Activated CD8-positive, alpha-beta memory T cell treated with anti-CD3 and anti-CD28 coated beads for 4 hours (primary cell): ENCODE results near the gene TMEM163.
"Not testable (repeated sequence)": the region's sequence is repeated elsewhere in the genome, so short reads cannot be mapped to it uniquely, and the experiment has no call there.

Source experiments
- DNase-seq, 2 donors: peaks; one replicate each; pipeline ENCODE4 v3.0.0-alpha.2; 2020; ENCODE audit warnings: low read depth in 2 of 2

The TMEM163 gene

DNA sequence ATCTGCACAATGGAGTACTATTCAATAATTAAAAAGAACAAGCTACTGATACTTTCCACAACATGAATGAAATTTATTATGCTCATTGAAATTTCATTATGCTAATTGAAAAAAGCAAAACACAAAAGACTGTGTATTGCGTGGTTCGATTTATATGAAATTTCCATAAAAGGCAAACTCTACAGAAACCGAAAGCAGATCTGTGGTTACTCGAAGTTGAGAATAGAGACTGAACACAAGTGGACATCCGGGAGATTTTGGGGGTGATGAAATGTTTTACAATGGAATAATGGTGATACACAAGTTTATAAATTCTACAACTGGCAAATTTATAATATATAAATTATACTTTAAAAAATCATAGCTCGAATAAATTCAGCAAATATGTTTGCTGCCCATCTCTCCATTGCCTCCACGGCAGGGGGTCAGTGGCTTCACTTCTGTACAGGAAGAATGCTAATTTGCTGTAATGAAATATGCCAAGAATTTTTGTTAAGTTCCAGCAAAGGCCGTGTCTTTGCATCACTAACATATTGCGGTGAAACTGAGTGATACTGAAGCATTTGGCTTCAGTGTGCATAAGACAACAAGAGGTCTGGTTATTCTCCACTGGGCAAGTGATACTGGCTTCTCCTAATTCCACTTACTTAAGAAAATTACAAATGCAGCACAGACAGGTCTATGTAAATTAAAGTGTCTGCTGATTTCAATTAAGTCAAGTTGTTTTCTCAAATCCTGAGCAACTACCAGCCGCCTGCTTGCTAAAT lies 96.7 kb downstream of the TMEM163 start:
- DNase-seq, result no peak

DNA sequence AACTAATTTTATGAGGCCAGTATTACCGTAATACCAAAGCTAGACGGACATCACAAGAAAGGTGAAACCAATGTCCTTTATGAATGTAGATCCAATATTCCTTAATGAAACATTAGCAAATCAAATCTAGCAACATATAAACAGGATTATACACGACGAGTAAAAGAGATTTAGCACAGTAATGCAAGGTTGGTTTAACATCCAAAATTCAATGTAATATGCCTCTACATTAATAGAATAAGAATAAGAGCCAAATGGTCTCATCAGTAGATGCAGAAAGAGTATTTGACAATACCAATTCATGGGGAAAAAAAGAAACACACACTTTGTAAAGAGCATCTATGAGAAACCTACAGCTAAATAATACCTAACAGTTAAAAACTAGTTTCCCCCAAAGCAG lies 99.5 kb downstream of the TMEM163 start:
- DNase-seq, result no peak

DNA sequence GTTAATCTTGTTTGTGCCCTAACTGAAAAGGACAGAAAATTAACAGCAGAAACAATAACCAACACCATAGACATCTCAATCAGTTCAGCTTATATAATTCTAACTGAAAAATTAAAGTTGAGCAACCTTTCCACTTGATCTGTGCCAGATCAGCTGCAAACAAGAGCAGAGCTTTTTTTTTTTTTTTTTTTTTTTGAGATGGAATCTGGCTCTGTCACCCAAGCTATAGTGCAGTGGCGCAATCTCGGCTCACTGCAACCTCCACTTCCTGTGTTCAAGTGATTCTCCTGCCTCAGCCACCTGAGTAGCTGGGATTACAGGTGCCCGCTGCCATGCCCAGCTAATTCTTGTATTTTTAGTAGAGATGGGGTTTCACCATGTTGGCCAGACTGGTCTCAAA lies 103.3 kb downstream of the TMEM163 start:
- DNase-seq, result not testable (repeated sequence)

DNA sequence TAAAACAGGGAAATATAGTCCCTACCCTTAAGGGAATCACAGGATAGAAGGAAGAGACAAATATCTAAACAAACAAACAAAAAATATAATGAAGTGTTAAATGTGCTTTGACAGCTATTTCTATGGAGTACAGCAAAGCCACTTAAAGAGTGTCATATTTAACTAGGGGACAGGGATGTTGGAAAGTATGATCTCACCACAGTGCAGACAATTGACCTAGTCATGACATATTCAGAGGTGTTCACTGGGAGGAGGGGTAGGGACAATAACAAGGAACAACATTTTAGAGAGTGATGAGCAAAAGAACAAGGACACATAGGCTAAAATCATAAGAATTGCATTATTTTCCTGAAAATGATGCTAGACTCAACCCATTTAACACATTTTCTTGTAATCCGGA lies 107.5 kb downstream of the TMEM163 start:
- DNase-seq, result no peak

DNA sequence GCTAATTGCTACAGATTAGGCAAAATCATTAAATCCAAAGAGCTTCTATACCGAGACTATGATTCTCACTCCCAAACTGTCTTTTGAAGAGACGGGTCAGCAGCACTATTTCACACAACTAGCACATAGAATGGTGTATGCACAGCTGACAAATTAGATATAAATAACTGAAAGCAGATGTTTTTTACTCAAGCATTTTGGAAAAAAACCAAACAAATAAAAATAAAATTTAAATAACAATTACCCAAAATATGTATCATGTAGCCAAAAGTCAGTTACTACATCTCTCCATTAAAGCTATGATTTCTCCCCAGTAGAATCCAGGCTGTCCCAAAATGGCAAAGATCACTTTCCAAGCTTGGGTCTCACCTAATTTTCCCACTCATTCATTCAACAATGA lies 107.9 kb downstream of the TMEM163 start:
- DNase-seq, result no peak

DNA sequence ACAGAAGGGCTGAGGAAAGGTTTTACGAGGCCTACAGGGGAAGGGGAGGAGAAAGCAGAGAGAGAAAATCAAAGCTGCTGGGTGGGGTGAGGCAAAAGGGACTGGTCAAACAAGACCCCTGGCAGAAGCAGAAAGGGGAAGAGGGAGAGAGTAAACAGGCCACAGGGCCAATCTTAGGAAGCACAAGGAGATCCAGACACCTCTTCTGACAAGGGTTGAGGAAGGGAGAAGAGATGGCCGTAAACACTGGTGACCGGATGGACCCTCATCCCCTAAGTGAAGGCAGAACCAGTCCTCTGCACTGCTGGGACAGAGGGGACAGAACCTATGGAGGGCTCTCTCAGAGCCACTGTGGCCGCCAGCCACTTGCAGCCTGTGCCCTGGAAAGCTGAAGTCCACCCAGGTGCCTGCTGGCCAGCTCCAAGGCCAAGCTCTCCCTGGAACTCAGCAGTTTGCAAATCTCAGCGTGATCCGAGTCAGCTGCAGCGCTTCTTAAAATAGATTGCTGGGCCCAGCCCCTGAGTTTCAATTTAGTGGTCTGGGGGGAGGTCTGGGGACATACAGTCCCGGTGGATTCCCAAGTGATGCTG lies 108.8 kb downstream of the TMEM163 start:
- DNase-seq, result no peak

DNA sequence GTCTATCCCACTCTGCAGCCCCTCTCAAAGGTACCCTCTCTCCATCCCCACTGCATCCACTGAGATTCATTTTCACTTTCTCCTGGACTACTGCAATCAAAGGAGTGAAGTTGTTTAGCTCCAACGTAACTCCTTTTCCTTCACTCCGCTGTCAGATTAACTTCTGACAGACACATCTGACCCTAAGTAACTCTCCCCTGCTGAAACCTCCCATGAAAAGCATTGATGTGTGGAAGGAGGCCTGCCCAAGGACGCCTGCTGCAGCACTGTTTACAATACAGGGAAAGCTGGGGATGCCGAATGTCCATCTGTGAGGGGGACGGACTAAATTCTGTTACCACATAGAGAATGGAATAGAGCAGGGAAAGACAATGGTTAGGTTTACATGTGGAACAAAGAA lies 114.8 kb downstream of the TMEM163 start:
- DNase-seq, result no peak

DNA sequence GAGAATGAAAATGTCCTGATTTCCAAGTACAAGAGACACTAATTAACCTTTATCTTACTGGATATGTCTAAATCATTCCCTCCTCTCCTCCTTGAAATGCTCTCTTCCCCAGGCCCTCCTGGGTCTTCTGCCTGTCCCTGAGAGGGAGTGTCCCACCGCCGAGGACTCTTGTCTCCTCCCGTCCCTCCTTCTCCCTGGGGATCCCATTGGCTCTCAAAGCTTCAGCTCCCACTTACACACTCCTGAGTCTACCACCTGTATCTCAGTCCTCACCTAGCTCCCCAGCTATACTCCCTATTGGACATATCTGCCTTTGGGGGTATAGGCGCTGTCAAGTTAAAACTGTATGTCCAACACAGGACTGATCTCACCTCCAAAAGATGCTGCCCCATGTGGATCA lies 116.1 kb downstream of the TMEM163 start:
- DNase-seq, result no peak

DNA sequence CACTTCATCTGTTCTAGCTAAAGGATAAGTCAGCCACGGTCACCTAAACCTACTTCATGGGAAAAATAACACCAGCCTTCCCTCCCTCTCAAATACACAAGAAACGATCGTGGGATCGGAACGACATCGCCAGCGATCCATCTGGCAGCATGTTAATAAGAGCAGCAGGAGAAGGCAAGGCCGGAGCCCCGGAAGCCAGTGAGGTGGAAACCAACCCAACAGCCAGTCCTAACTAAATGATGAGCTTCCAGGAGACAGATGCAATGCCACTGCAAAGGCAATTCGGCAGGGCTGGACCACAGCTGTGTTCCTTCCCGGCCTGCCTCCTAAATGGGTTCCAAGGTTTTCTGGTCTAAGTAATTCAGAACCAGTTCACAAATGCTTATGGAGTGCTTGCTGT lies 117.5 kb downstream of the TMEM163 start:
- DNase-seq, result no peak

DNA sequence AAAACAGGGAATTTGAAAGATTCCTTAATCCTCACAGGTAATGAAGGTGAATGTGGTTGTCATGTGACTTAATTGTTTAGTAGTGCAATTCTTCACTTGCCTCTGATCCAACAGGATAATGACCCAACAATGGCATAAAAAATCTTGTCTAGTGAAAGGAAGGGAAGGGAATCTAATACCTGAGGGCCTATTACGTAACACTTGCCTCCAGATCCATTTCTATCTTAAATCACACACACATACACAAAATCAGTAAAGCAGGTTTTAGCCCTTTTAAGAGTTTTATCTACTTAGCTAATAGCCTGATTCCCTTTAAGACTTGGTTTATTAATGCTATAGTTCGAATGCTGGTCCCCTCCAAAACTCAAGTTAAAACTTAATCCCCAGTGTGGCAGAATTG lies 118.6 kb downstream of the TMEM163 start:
- DNase-seq, result no peak

DNA sequence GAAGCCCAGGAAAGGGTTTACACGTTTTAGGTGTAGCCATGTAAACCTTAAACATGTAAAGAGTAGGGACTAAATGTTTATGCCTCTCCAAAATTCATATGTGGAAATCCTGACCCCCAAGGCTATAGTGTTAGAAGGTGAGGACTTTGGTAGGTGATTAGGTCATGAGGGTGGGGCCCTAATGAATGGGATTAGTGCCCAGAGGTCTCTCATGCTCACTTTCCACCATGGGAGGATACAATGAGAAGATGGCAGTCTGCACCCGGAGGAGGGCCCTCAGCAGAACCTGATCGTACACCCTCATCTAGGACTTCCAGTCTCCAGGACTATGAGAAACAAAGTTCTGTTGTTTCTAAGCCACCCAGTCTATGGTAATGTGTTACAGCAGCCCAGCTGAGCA lies 119.6 kb downstream of the TMEM163 start:
- no peak for DNase-seq

DNA sequence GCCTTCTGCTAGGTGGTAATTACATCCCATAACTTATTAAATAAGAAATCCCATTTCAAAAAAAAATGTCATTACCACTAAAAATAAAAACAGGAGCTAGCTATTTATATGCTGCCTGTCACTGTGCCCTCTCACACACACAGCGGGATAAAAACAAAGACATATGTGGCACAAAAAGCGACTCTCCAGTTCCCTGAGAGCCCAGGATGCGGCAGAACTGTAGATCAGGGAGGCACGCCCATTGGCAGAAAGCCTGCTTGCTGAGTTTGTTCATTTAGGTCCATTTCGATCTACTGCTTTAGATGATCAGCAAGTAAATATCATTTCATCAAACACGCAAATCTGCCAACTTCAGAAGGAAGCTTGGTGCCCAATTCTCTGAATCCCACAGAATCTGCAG lies 124.4 kb downstream of the TMEM163 start:
- no peak for DNase-seq

DNA sequence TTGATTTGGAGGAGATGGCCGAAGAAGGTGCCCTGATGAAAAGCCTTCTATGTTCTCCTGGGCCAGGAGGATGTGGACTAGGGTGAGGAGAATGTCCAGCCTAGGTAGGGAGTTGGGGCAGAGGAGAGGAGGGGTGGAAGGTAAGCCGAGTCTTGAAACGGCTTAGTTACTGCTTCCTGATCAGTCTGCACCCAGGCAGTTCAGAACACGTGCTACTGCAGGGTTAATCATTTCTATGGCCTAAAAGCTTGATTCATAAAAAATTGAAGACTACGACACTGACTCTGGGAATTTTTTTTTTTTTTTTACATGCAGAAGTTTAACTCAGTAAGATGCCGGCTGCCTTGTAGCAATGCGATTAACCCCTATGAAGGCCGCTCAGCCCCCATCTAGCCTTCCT lies 125.3 kb downstream of the TMEM163 start:
- DNase-seq, result no peak

DNA sequence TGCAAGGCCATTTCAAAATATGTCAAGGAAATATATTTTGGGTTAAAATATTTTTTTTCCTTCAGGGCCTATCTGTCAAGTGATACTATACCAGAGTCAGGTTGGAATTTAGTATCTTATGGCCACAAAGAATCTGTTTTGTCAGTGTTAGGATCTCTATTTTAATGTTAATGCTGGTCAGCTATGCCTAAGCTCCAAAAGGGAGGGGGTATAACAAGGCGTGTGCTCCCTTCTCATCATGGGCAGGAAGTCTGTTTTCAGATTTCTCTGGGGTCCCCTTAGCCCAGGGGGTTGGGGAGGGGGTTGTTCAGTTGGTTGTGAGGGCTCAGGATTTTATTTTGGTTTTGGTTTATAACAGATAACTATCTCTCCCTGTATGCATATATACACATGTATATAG lies 126.4 kb downstream of the TMEM163 start:
- no peak for DNase-seq

DNA sequence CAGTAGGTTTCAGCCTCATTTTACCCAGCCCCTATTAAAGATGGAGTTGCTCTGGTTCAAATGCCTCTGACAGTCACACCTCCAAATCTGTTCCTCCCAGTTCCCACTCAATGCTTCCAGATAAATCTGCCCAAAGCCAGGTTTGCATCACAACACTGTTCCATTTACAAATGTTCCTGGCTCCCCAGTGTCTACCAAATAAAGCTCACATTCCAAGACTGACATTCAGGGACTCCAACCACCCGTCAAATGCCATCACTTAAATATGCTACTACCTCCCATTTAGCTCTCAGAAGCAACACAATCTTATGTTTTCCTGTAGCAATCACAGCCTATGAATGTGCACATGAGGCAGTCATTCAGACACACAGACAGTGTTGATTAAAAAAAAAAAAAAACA lies 127.3 kb downstream of the TMEM163 start:
- no peak for DNase-seq

DNA sequence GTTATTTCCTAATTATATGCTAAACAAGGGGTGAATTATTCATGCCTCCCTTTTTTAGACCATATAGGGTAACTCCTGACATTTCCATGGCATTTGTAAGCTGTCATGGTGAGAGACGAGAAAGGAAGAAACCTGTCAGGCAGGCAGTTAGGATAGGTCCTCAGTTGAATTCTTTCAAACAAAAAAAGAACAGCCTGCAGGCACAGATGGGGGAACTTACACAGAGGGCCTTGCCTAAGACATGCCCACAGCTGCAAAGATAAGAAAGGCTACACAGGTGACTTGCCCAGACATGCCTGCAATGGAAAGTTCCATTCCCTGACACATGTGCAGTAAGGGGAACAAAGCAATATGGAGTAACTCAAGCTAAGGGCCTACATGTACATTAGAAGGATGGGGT lies 128.1 kb downstream of the TMEM163 start:
- no peak for DNase-seq

DNA sequence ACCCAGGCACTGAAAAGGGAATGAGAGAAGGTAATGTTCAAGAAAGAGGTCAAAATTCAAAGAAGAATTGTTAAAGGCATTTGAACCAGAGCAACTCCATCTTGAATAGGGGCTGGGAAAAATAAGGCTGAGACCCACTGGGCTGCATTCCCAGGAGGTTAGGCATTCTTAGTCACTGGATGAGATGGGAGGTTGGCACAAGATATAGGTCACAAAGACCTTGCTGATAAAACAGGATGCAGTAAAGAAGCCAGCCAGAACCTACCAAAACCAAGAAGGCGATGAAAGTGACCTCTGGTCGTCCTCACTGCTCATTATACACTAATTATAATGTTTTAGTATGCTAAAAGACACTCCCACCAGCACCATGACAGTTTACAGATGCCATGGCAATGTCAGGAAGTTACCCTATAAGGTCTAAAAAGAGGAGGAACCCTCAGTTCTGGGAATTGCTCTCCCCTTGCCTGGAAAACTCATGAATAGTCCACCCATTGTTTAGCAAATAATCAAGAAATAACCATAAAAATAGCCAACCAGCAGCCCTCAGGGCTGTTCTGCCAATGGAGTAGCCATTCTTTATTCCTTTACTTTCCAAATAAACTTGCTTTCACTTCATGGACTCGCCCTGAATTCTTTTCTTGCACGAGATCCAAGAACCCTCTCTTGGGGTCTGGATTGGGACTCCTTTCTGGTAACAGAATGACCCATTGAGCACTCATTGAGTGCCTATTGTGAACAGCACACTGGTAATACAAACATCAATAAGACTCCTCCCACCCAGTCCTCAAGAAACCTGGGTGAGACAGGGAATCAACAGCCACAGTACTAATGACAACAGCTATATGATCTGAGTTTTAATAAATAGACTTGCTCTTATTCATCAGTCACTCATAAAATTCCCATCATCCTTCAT lies 129.4 kb downstream of the TMEM163 start:
- DNase-seq, result not testable (repeated sequence)

DNA sequence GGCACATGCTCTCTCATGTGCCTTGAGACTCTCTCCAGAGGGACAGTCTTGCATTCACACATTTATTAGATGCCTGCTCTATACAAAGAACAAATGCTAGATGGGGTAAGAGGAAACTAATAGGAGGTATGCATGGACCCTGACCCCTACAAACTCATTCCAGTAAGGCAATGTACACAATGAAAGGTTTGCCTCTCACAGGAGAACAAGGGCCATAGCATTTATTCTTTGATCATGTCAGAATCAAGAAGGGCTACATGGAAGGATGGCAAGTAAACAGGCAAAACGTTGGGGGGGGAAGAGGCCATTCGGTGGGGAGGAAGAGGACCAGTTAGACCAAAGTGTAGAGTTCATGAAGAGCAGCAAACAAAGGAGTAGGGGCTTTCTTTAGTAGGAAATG lies 130.2 kb downstream of the TMEM163 start:
- DNase-seq, result no peak

DNA sequence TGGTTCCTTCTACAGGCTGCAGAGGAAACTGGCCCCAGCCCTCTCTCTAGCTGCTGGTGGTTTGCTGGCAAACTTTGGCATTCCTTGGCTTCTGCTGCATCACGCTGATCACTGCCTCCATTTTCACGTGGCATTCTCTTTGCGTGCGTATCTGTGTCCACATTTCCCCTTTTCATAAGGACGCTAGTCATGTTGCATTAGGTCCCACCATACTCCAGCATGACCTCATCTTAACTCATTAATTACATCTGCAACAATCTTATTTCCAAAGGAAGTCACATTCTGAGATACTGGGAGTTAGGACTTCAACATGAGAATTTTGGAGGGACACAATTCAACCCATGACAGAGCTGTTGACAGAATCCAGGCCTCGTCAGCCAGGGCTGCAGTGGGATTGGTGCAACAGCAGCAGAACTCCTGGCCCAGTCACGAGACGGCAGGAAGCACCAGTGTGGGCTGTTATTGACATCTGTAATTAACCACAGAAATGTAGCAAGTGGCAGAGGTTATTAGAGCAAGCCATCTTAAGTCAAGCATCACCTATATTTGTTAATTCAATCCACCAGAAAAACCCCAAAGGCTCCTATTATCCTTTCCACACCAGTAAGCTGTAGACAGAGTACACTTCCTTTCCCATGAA lies 132.4 kb downstream of the TMEM163 start:
- DNase-seq, result no peak

DNA sequence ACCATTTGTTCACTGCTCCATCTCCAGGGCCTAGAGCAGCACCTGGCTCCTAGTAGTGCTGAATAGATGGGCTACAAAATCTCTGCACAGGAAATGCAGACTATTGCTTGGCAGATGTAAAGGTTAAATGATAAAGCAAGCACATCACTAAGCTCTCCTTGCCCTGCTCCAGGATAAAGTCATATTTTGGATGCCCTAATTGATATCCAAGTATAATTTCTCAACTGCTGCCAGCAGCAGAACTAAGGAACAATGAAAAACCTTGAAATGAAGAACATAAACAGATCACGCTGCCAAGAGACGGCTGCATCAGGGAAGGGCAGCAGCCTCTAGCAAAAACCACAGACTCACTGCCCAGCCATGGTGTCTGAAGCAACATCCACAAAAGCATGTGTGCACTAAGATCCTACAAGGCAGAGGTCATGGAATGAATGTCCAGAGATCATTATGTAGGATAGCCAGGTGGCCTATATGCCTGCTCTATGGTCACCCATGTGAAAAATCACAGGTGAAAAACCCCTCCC lies 134.7 kb downstream of the TMEM163 start:
- DNase-seq, result no peak

DNA sequence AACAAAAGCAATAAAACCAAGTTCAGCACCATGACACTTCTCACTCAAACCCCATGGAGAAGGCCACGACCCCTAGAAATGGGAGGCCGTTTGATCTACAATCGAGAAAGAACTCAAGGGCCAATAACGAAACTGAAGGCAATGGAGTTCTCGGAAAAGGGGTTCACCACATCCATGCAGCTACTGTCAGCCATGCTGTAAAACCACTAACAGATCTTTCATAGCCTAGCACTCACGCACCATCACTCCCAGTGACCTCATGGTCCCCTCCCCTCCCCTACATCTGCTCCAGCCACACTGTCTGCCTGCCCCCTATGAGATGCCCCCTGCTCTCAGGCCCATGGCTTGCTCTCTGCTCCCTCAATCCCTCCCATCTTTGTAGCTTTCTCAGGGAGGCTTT lies 135.3 kb downstream of the TMEM163 start:
- DNase-seq, result no peak

DNA sequence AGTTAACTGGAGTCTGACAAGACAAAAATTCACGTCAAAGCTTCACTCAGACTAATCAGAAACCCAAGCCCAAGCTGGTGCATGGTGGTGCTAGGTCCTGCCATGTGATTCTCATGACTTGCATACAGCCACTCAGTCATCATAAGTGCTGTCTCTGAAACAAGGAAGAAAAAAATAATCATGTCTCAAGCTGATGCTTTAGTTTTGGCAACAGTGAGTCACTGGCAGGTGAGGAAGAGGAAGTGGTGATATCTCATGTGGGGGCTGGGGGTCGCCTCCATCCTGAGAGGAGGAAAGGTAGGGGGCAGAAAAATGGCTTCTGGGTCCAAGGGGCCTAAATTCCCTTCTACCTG lies 136.3 kb downstream of the TMEM163 start:
- no peak for DNase-seq
